GM12875 (cell line): Measurements from ENCODE around the gene RBM20.

Experiments
- H3K4me3 ChIP-seq: one replicate; pipeline ENCODE4 v1.5.1; 2011; ENCODE audit warnings: low read depth, low read length, control low read depth
- CTCF ChIP-seq: IDR thresholded peaks from 2 replicates; pipeline ENCODE4 v1.5.1; 2011; ENCODE audit warnings: low read depth, mild to moderate bottlenecking, control low read depth, inconsistent platforms, low read length, moderate library complexity, borderline replicate concordance; ENCODE audit not compliant: insufficient read depth

RBM20 gene

DNA sequence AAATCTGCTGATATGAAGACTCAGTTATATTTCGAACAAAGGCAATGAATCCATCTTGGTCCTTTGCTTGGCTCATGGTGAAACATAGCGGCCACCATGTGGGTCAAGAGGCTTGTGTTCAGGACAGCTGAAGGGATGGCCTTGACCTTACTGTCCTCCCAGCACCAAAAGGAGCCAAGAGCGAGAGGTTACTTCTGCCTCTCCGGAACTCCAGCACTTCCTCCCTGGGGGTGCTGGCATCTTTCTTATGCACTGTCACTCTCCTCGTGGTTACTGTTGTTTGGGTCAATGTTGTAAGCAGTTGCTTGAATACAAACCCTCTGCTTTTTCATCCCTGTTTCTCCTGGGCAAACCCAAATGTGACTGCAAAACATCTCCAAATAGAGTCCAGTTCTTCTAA is 100.6 kb downstream of the RBM20 start:
- TF ChIP-seq CTCF = no peak
- no peak overlapping the region for H3K4me3 ChIP-seq

DNA sequence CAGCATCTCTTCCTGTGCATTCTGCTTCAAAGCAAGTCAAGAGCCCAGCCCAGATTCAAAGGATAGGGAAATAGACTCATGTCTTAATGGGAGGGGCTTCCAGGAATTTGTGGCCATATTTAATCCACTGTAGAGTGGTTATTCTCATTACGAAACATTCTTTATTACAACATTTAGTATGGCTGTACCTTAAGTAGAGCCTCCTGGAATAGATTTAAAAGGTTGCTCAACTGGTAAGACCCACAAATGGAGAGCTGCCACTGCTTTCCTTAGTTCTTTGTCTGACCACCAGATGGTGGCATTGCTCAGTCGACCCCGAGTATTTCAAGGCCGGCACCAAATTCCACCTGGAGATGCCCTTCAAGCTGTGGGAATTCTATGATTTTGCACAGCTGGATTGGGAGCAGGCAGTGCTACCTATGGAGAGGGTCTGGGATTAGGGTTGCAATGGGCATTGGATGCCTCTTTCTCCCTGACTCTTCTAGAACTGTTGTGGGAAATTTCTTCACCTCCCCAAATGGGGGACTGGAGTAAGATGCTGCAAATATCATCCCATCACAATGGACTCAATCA is 102.2 kb downstream of the RBM20 start:
- TF ChIP-seq CTCF = peak; percentile 64
- H3K4me3 ChIP-seq = no peak overlapping the region

- no peak for TF ChIP-seq CTCF
- H3K4me3 ChIP-seq = no peak overlapping the region
Measured at GRCh38 chr10:110746969-110747608, 103.0 kb downstream of the RBM20 start.

- H3K4me3 ChIP-seq = no peak overlapping the region
- TF ChIP-seq CTCF = no peak
Measured at GRCh38 chr10:110747609-110748464, 103.7 kb downstream of the RBM20 start.

DNA sequence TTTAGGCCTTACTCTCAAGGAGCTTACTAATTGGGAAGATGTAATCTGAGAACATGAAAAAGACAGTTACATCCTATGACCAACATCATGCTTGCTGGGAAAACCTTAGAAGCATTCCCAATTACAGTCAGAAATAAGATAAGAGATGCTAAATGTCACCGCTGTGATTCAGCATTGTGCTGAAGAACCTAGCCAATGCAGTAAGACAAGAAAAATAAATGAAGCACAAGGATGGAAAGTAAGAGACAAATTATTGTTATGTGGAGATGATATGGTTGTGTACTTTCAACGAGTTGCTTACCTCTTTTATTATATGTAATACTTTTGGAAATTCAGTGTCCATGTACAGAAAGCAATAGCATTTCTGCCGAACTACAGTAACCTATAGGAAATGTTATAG is 104.8 kb downstream of the RBM20 start:
- H3K4me3 ChIP-seq = no peak overlapping the region
- TF ChIP-seq CTCF = no peak

GRCh38 chr10:110750931-110751330 is 106.8 kb downstream of the RBM20 start:
- no peak for TF ChIP-seq CTCF
- no peak overlapping the region for H3K4me3 ChIP-seq
